Measurements from ENCODE around the gene DISC1.

DNA sequence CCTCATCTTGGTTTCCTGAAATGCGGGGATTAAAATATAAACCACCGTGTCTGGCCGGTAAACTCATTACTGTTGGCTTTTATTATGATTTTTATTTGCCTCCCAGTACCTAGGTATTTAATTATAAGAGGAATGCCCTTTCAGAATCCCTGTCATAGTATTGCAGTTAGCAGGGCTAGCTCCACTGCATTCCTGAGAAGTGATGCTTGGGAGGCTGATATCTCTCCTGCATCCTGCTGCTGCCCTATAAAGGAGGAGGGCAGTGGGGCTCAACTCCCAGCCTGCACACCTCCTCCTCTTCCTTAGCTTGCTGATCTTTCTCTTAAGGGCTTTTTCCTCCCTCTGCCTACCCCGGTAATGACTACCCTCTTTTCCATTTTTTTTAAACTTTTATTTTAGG, 19.9 kb upstream of the DISC1 start:
- TF ChIP-seq, protein P1, sequence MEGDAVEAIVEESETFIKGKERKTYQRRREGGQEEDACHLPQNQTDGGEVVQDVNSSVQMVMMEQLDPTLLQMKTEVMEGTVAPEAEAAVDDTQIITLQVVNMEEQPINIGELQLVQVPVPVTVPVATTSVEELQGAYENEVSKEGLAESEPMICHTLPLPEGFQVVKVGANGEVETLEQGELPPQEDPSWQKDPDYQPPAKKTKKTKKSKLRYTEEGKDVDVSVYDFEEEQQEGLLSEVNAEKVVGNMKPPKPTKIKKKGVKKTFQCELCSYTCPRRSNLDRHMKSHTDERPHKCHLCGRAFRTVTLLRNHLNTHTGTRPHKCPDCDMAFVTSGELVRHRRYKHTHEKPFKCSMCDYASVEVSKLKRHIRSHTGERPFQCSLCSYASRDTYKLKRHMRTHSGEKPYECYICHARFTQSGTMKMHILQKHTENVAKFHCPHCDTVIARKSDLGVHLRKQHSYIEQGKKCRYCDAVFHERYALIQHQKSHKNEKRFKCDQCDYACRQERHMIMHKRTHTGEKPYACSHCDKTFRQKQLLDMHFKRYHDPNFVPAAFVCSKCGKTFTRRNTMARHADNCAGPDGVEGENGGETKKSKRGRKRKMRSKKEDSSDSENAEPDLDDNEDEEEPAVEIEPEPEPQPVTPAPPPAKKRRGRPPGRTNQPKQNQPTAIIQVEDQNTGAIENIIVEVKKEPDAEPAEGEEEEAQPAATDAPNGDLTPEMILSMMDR (IDR thresholded peaks at IDR 0.05) = no peak
- no peak for TF ChIP-seq POLR2A (IDR thresholded peaks at IDR 0.05)
